ENCODE data around the gene NOTCH4.
"Not testable (repeated sequence)": the region's sequence is repeated elsewhere in the genome, so short reads cannot be mapped to it uniquely, and the experiment has no call there.

NOTCH4 gene

GRCh38 chr6:32194388-32194787, 29.5 kb downstream of the NOTCH4 start:
- no peak for DNase-seq (ENCODE audit: low spot score)

- not testable (repeated sequence) for DNase-seq (ENCODE audit: low spot score)
These were observed 30.8 kb downstream of the NOTCH4 start for GRCh38 chr6:32193096-32193495.

GRCh38 chr6:32192608-32193039, 31.2 kb downstream of the NOTCH4 start, which contains the start of gene GPSM3:
GPSM3 (minus strand) TSS chr6:32192643; CDS start chr6:32192513, 130 bp downstream.
- no peak for DNase-seq (ENCODE audit: low spot score)

- no peak for DNase-seq (ENCODE audit: low spot score)
These were observed 31.9 kb downstream of the NOTCH4 start for GRCh38 chr6:32191696-32192607.

- no peak for DNase-seq (ENCODE audit: low spot score)
These were observed 32.8 kb downstream of the NOTCH4 start for GRCh38 chr6:32190911-32191677.

GRCh38 chr6:32190054-32190851, 33.6 kb downstream of the NOTCH4 start, which contains the start of gene PBX2:
PBX2 (minus strand) TSS chr6:32190202; CDS start chr6:32189915, 287 bp downstream.
- DNase-seq (ENCODE audit: low spot score), result peak; percentile 96

GRCh38 chr6:32189742-32190053, 34.2 kb downstream of the NOTCH4 start:
- no peak for DNase-seq (ENCODE audit: low spot score)

GRCh38 chr6:32189069-32189741, 34.7 kb downstream of the NOTCH4 start:
- no peak for DNase-seq (ENCODE audit: low spot score)

- no peak for DNase-seq (ENCODE audit: low spot score)
These were observed 35.3 kb downstream of the NOTCH4 start for GRCh38 chr6:32188381-32189068.

GRCh38 chr6:32187725-32188380, 36.0 kb downstream of the NOTCH4 start:
- not testable (repeated sequence) for DNase-seq (ENCODE audit: low spot score)

- no peak for DNase-seq (ENCODE audit: low spot score)
These were observed 36.7 kb downstream of the NOTCH4 start for GRCh38 chr6:32187009-32187709.

- not testable (repeated sequence) for DNase-seq (ENCODE audit: low spot score)
These were observed 37.6 kb downstream of the NOTCH4 start for GRCh38 chr6:32186151-32186840.

- DNase-seq (ENCODE audit: low spot score), result peak; percentile 47
These were observed 38.2 kb downstream of the NOTCH4 start for GRCh38 chr6:32185681-32186131.

GRCh38 chr6:32184084-32184640, 39.7 kb downstream of the NOTCH4 start, which contains the start of gene AGER:
AGER (minus strand) TSS chr6:32184253; CDS start chr6:32184222, 31 bp downstream.
- no peak for DNase-seq (ENCODE audit: low spot score)

GRCh38 chr6:32183483-32184083, 40.3 kb downstream of the NOTCH4 start:
- DNase-seq (ENCODE audit: low spot score), result no peak

GRCh38 chr6:32183030-32183429, 40.8 kb downstream of the NOTCH4 start:
- no peak for DNase-seq (ENCODE audit: low spot score)

GRCh38 chr6:32182555-32182981, 41.3 kb downstream of the NOTCH4 start:
- no peak for DNase-seq (ENCODE audit: low spot score)

All from SK-N-DZ (cell line).